Cortex of kidney (tissue), 1 donor: Measurements from ENCODE around the gene ESR1.

Source experiments
- DNase-seq: peaks from one replicate; lab custom pipeline; 2025; lab: John Stamatoyannopoulos, UW

Gene ESR1

DNA sequence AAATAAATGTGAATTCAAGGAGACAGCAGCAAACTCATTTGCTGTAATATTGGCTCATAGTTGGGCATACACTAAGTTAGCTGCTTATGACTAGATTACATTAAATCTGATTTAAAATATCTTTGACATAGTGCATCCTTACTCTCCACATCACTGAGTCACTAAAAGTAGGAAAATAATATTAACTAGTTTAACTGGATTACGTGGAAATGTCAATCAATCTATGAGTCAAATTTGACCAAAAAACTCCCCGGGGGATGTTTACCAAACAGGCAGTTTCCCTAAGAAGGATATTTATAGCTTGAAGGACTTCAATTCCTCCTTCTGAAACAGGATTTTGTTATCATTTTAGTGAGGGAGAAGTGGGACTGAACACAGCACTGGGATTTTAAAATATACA lies 366.5 kb downstream of the ESR1 start:
- no peak for DNase-seq

- DNase-seq, result no peak
Measured at GRCh38 chr6:152176268-152176667, 368.8 kb downstream of the ESR1 start.
